OCI-LY3 (cell line): ENCODE results near the gene WDR3.

Source experiments
- H2AFZ ChIP-seq: fragments of 200-600, 300-600 bp; shearing (Covaris generic); 2 replicates; pipeline ENCODE4 v1.6.0; 2014; ENCODE audit warnings: antibody characterized with exemption, low read depth, low read length
- H3K27ac ChIP-seq: fragments of 200-600, 300-600 bp; sonication (generic); 2 replicates; pipeline ENCODE4 v1.5.1; 2014; ENCODE audit warnings: mild to moderate bottlenecking, low read length, moderate library complexity, mixed read lengths
- H3K27me3 ChIP-seq: fragments of 200-600, 300-600 bp; sonication (generic); 2 replicates; pipeline ENCODE4 v1.6.1; 2014; ENCODE audit warnings: low read depth, low read length, mixed read lengths
- H3K36me3 ChIP-seq: fragments of 200-600, 300-600 bp; sonication (generic); replicated peaks from 2 replicates; pipeline ENCODE3; 2014; ENCODE audit warnings: low read depth, low read length, mixed read lengths
- H3K4me1 ChIP-seq: fragments of 300-600, 200-600 bp; sonication (generic); 2 replicates; pipeline ENCODE4 v1.6.1; 2014; ENCODE audit warnings: low read length, mixed read lengths
- H3K4me2 ChIP-seq: fragments of 200-600, 300-600 bp; sonication (generic); 2 replicates; pipeline ENCODE4 v1.6.1; 2014; ENCODE audit warnings: low read length, mixed read lengths
- H3K4me3 ChIP-seq: fragments of 300-600, 200-600 bp; sonication (generic); 2 replicates; pipeline ENCODE4 v1.5.1; 2014; ENCODE audit warnings: antibody characterized with exemption, mild to moderate bottlenecking, low read length, moderate library complexity
- H3K79me2 ChIP-seq: fragments of 300-600, 200-600 bp; shearing (Covaris generic); 2 replicates; pipeline ENCODE4 v1.6.1; 2014; ENCODE audit warnings: mild to moderate bottlenecking, low read length, mixed read lengths
- H3K9ac ChIP-seq: fragments of 300-600, 200-600 bp; shearing (Covaris generic); 2 replicates; pipeline ENCODE4 v1.6.0; 2014; ENCODE audit warnings: mild to moderate bottlenecking, low read length, moderate library complexity
- H3K9me3 ChIP-seq: fragments of 200-600, 300-600 bp; shearing (Covaris generic); 2 replicates; pipeline ENCODE4 v1.6.1; 2014; ENCODE audit warnings: low read length, mixed read lengths; ENCODE audit not compliant: insufficient read depth
- H4K20me1 ChIP-seq: fragments of 200-600, 300-600 bp; sonication (generic); 2 replicates; pipeline ENCODE4 v1.6.1; 2016; ENCODE audit warnings: low read length, mixed read lengths; ENCODE audit not compliant: insufficient read depth
- CTCF ChIP-seq: fragments of 200-600, 300-600 bp; sonication (generic); IDR thresholded peaks from 2 replicates; pipeline ENCODE4 v1.5.1; 2014; ENCODE audit warnings: antibody characterized with exemption, low read length, low read depth
- EZH2phosphoT487 ChIP-seq: fragments of 200-600 bp; shearing (Covaris generic); IDR thresholded peaks from 2 replicates; pipeline ENCODE4 v1.6.1; 2018; ENCODE audit warnings: antibody characterized with exemption, mixed run types, low read depth

WDR3 gene

DNA sequence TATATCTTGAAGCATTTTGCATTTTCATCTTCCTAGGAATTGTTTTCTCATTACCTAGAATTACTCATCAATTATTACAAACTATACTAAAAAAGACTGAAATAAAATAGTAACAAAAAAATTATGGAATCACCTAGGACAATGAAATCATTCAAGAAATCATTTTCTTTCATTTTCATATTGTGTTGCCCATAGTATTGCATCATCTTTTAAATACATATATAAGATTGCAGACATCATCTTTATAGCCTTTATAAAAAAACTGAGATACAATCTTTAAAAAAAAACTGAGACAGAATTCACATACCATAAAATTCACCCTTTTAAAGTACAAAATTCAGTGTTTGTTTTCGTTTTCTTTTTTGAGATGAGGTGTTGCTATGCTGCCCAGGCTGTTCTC is 29.7 kb upstream of the WDR3 start:
- H3K36me3 ChIP-seq, result peaks cover 4% of the 10 kb centered on the region
- H3K4me1 ChIP-seq, result no peaks in the 10 kb centered on the region
- H3K9ac ChIP-seq, result no peak overlapping the region
- H3K27me3 ChIP-seq, result no peaks in the 10 kb centered on the region
- no peak overlapping the region for H3K27ac ChIP-seq
- no peaks in the 10 kb centered on the region for H3K79me2 ChIP-seq
- no peak for TF ChIP-seq EZH2phosphoT487
- TF ChIP-seq CTCF, result no peak
- no peak overlapping the region for H2AFZ ChIP-seq
- H3K4me3 ChIP-seq, result no peak overlapping the region
- H3K9me3 ChIP-seq, result no peaks in the 10 kb centered on the region
- H4K20me1 ChIP-seq, result no peaks in the 10 kb centered on the region; the same call in 1 of the 2 replicates
- no peak overlapping the region for H3K4me2 ChIP-seq

GRCh38 chr1:117902944-117903343 is 26.6 kb upstream of the WDR3 start:
- Histone ChIP-seq H3K36me3 (no peaks in the 10 kb centered on the region), H3K9ac (no peak overlapping the region), H4K20me1 (no peaks in the 10 kb centered on the region), H3K4me3 (no peak overlapping the region), H3K79me2 (no peaks in the 10 kb centered on the region), H3K9me3 (no peaks in the 10 kb centered on the region), H3K27ac (no peak overlapping the region), H3K4me1 (no peaks in the 10 kb centered on the region), H3K4me2 (no peak overlapping the region), H2AFZ (no peak overlapping the region), H3K27me3 (no peaks in the 10 kb centered on the region)
- no peak for TF ChIP-seq EZH2phosphoT487

- Histone ChIP-seq H3K79me2 (no peaks in the 10 kb centered on the region), H2AFZ (no peak overlapping the region), H4K20me1 (no peaks in the 10 kb centered on the region), H3K27ac (no peak overlapping the region), H3K27me3 (no peaks in the 10 kb centered on the region), H3K4me3 (no peak overlapping the region), H3K9ac (no peak overlapping the region), H3K4me1 (no peaks in the 10 kb centered on the region), H3K36me3 (no peaks in the 10 kb centered on the region), H3K9me3 (no peaks in the 10 kb centered on the region), H3K4me2 (no peak overlapping the region)
- TF ChIP-seq CTCF (no peak), EZH2phosphoT487 (no peak)
These were observed 25.1 kb upstream of the WDR3 start for GRCh38 chr1:117904485-117904884.

DNA sequence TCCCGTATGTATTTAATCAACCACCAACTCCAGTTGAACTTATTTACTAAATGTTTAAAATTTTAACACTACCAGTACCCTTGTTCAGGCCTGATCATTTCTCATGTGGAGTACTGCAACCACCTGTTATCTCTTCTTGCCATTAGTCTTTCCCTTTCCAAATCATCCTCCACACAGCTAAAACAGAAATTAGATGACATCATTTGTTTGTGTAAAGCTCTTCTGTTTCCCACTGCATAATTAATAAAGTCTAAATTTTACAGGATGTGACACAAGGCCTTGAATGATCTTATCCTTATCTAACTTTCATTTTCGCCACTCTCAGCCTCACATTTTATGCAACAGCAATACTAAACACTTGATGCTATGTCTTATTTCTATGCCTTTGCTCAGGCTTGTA is 24.5 kb upstream of the WDR3 start:
- H3K9me3 ChIP-seq, result no peaks in the 10 kb centered on the region
- no peak overlapping the region for H3K4me3 ChIP-seq
- no peak overlapping the region for H3K27ac ChIP-seq
- H3K79me2 ChIP-seq, result no peaks in the 10 kb centered on the region
- H3K36me3 ChIP-seq, result no peaks in the 10 kb centered on the region
- no peak overlapping the region for H3K4me2 ChIP-seq
- TF ChIP-seq EZH2phosphoT487 (no peak), CTCF (no peak)
- H3K27me3 ChIP-seq, result no peaks in the 10 kb centered on the region
- H4K20me1 ChIP-seq, result no peaks in the 10 kb centered on the region
- H2AFZ ChIP-seq, result no peak overlapping the region
- H3K9ac ChIP-seq, result no peak overlapping the region
- H3K4me1 ChIP-seq, result no peaks in the 10 kb centered on the region

DNA sequence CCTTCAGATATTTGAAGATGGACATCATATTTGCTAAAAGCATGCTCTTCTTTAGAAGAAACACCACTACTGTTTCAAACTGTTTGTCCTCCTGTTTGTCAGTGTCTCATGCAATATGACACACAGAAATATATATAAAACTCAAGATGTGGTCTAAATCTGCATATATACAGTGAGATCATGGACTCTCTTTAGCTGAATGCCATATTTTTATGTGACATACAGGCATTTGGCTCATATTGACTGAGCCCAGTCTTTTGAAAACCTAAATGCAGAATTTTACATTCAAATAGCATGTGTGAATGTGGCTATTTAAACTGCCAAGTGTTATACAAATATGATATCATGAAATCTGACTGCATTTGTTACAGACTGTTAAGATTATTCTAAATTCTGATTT is 18.5 kb upstream of the WDR3 start:
- Histone ChIP-seq H3K9me3 (no peaks in the 10 kb centered on the region), H3K4me3 (no peak overlapping the region), H3K36me3 (peaks cover 3% of the 10 kb centered on the region), H3K4me2 (no peak overlapping the region), H3K4me1 (no peaks in the 10 kb centered on the region), H4K20me1 (no peaks in the 10 kb centered on the region), H2AFZ (no peak overlapping the region), H3K79me2 (no peaks in the 10 kb centered on the region), H3K27me3 (no peaks in the 10 kb centered on the region), H3K27ac (no peak overlapping the region), H3K9ac (no peak overlapping the region)
- no peak for TF ChIP-seq EZH2phosphoT487
- no peak for TF ChIP-seq CTCF
